NCI-H446 treated with DMSO at 0.1 percent for 48 hours (cell line): Measurements from ENCODE around the gene RASGEF1B.

Experiments
- DNase-seq: peaks from one replicate; lab custom pipeline; 2025; lab: John Stamatoyannopoulos, UW

Gene RASGEF1B

GRCh38 chr4:81471588-81472280, at the start of gene RASGEF1B:
TSS of gene RASGEF1B (minus strand) at chr4:81471907. CDS start at chr4:81459508, 12,399 bp downstream.
- peak; percentile 32 for DNase-seq

- DNase-seq = no peak
Measured at GRCh38 chr4:81519856-81520255, 48.1 kb upstream of the RASGEF1B start.

- no peak for DNase-seq
Measured at GRCh38 chr4:81519427-81519773, 47.7 kb upstream of the RASGEF1B start.

GRCh38 chr4:81518762-81519426, 47.2 kb upstream of the RASGEF1B start:
- no peak for DNase-seq

- no peak for DNase-seq
Measured at GRCh38 chr4:81516241-81516640, 44.5 kb upstream of the RASGEF1B start.

- no peak for DNase-seq
Measured at GRCh38 chr4:81512757-81513501, 41.2 kb upstream of the RASGEF1B start.

- DNase-seq = no peak
Measured at GRCh38 chr4:81512001-81512756, 40.5 kb upstream of the RASGEF1B start.

- no peak for DNase-seq
Measured at GRCh38 chr4:81510643-81511178, 39.0 kb upstream of the RASGEF1B start.

- no peak for DNase-seq
Measured at GRCh38 chr4:81509822-81510221, 38.1 kb upstream of the RASGEF1B start.

GRCh38 chr4:81509191-81509590, 37.5 kb upstream of the RASGEF1B start:
- no peak for DNase-seq

- DNase-seq = no peak
Measured at GRCh38 chr4:81508411-81509185, 36.9 kb upstream of the RASGEF1B start.

GRCh38 chr4:81507530-81507929, 35.8 kb upstream of the RASGEF1B start:
- no peak for DNase-seq

GRCh38 chr4:81506731-81507130, 35.0 kb upstream of the RASGEF1B start:
- DNase-seq = no peak

GRCh38 chr4:81505726-81506125, 34.0 kb upstream of the RASGEF1B start:
- DNase-seq = no peak

GRCh38 chr4:81505004-81505598, 33.4 kb upstream of the RASGEF1B start:
- DNase-seq = no peak

GRCh38 chr4:81504112-81505003, 32.7 kb upstream of the RASGEF1B start:
- no peak for DNase-seq

- peak; percentile 85 for DNase-seq
Measured at GRCh38 chr4:81503586-81503985, 31.9 kb upstream of the RASGEF1B start.

- no peak for DNase-seq
Measured at GRCh38 chr4:81502564-81502963, 30.9 kb upstream of the RASGEF1B start.

- DNase-seq = peak; percentile 95
Measured at GRCh38 chr4:81499840-81500239, 28.1 kb upstream of the RASGEF1B start.
